GM12878 (cell line): ENCODE measurements around the gene ATL3. TPM values are rescaled to one million over a fixed set of nuclear protein-coding genes. Genes with fewer than 3 reads are reported as not detected.

Source experiments
- ASH2L ChIP-seq: fragments of 300-600, 200-600 bp; sonication (generic); IDR thresholded peaks from 2 replicates; pipeline ENCODE4 v1.6.1; 2017; ENCODE audit warnings: low read depth, mild to moderate bottlenecking, borderline replicate concordance
- ATF7 ChIP-seq: fragments of 450-650 bp; IDR thresholded peaks from 2 replicates; pipeline ENCODE4 v1.6.1; 2016; ENCODE audit warnings: low read depth, mild to moderate bottlenecking
- BCL11A ChIP-seq: IDR thresholded peaks from 2 replicates; pipeline ENCODE4 v1.6.1; 2011; ENCODE audit warnings: low read depth, low read length
- EED ChIP-seq: sonication (generic); IDR thresholded peaks from 2 replicates; pipeline ENCODE4 v1.6.1; 2016; ENCODE audit warnings: antibody characterized with exemption, low read depth
- EGR1 ChIP-seq, 2 experiments: IDR thresholded peaks; 1 replicate in 1 of 2; 2 replicates in 1 of 2; pipeline ENCODE4 v1.6.1; 2011 to 2012; ENCODE audit warnings: low read depth in 2 of 2, low read length in 2 of 2, borderline replicate concordance in 1 of 2, mild to moderate bottlenecking in 1 of 2, moderate library complexity in 1 of 2
- ESRRA ChIP-seq: IDR thresholded peaks from 2 replicates; pipeline ENCODE4 v1.6.1; 2012; ENCODE audit warnings: mild to moderate bottlenecking, low read length, improper control_type of control experiment
- EZH2 ChIP-seq: IDR thresholded peaks from 2 replicates; pipeline ENCODE4 v1.6.1; 2012; ENCODE audit warnings: low read depth, mild to moderate bottlenecking, control low read depth, inconsistent platforms, low read length, borderline replicate concordance; ENCODE audit not compliant: control insufficient read depth
- GABPA ChIP-seq: IDR thresholded peaks from 2 replicates; pipeline ENCODE4 v1.6.1; 2014; ENCODE audit warnings: antibody characterized with exemption, low read depth, mild to moderate bottlenecking, inconsistent platforms
- KLF5 ChIP-seq: fragments of 450-650 bp; IDR thresholded peaks from 2 replicates; pipeline ENCODE4 v1.6.1; 2014; ENCODE audit warnings: mild to moderate bottlenecking; ENCODE audit not compliant: partially characterized antibody
- MXI1 ChIP-seq: fragments of 150-350 bp; IDR thresholded peaks from 2 replicates; pipeline ENCODE4 v1.6.1; 2011; ENCODE audit warnings: low read depth, mild to moderate bottlenecking, inconsistent platforms, low read length, improper control_type of control experiment
- NFIC ChIP-seq: IDR thresholded peaks from 2 replicates; pipeline ENCODE4 v1.6.1; 2012; ENCODE audit warnings: low read depth, mild to moderate bottlenecking, inconsistent platforms, low read length, moderate library complexity
- PAX8 ChIP-seq: fragments of 450-650 bp; IDR thresholded peaks from 2 replicates; pipeline ENCODE4 v1.6.1; 2017; ENCODE audit warnings: mild to moderate bottlenecking, moderate library complexity
- POLR2AphosphoS5 ChIP-seq: IDR thresholded peaks from 2 replicates; pipeline ENCODE4 v1.6.1; 2011; ENCODE audit warnings: mild to moderate bottlenecking, low read length, inconsistent platforms
- RAD51 ChIP-seq: fragments of 450-650 bp; IDR thresholded peaks from 2 replicates; pipeline ENCODE4 v1.6.1; 2016; ENCODE audit warnings: moderate library complexity, mild to moderate bottlenecking, inconsistent platforms
- RBBP5 ChIP-seq: fragments of 200-600 bp; sonication (generic); conservative IDR thresholded peaks from 2 replicates; pipeline ENCODE4 v1.6.1; 2016
- TBL1XR1 ChIP-seq: IDR thresholded peaks from 2 replicates; pipeline ENCODE4 v1.6.1; 2012; ENCODE audit warnings: low read depth, low read length, improper control_type of control experiment
- TCF3 ChIP-seq: IDR thresholded peaks from 2 replicates; pipeline ENCODE4 v1.6.1; 2012; ENCODE audit warnings: low read depth, mild to moderate bottlenecking, low read length, borderline replicate concordance; ENCODE audit not compliant: insufficient read depth
- ZBTB33 ChIP-seq: fragments of 450-650 bp; IDR thresholded peaks from 2 replicates; pipeline ENCODE4 v1.6.1; 2017; ENCODE audit warnings: mild to moderate bottlenecking
- ZNF592 ChIP-seq: fragments of 450-650 bp; IDR thresholded peaks from 2 replicates; pipeline ENCODE4 v1.6.1; 2017; ENCODE audit warnings: mild to moderate bottlenecking, moderate library complexity
- ZNF687 ChIP-seq: fragments of 450-650 bp; IDR thresholded peaks from 2 replicates; pipeline ENCODE4 v1.6.1; 2017; ENCODE audit warnings: mild to moderate bottlenecking, moderate library complexity
- polyA plus RNA-seq, 11 experiments: library from polyadenylated mRNA; depleted of rRNA in 4 of 11; unstranded in 6 of 11; stranded (reverse) in 5 of 11; fragments of >200 nt; fragmentation: Nextera tagmentation in 4 of 11; fragmentation: Illumina TruSeq in 1 of 11; extraction: Ambion mirVana in 4 of 11; extraction: Trizol in 1 of 11; gene quantifications; 1 replicate in 1 of 11; 2 replicates in 10 of 11; pipeline versions ENCODE4 v1.2.1 to v1.2.3, GENCODE V29; 2011 to 2016; ENCODE audit warnings: inconsistent platforms in 2 of 11, missing spikeins in 2 of 11, low read depth in 1 of 11
- total RNA-seq, 4 experiments: library from RNA; depleted of rRNA in 3 of 4; stranded (reverse); fragments of >200 nt in 3 of 4; fragmentation: Illumina TruSeq in 1 of 4; extraction: Trizol in 1 of 4; gene quantifications; 2 replicates each; pipeline versions ENCODE4 v1.2.1 to v1.2.3, GENCODE V29; 2013 to 2021

The ATL3 gene
- total and polyA plus RNA-seq, 10 of the 15 experiments (the other 5 are each of a cell fraction or from before 2014, with no cell fraction given): 12.0 to 36.0 (median 21.5) TPM

GRCh38 chr11:63671322-63672155 lies at the start of gene ATL3 (continued):
- TF ChIP-seq ZNF592 (no peak), ASH2L (0 out of 2 replicates have a peak, but pooled peaks have one; percentile 28), PAX8 (no peak), POLR2AphosphoS5 (peak; percentile 73), EED (no peak), MXI1 (peak; percentile 83), RAD51 (no peak), NFIC (no peak), TCF3 (no peak; the same call in 1 of the 2 replicates), BCL11A (no peak), ATF7 (no peak), KLF5 (peak; percentile 90), TBL1XR1 (no peak), EZH2 (no peak), RBBP5 (no peak), GABPA (no peak), EGR1 (IDR thresholded peaks at IDR 0.05; ENCODE audit: borderline replicate concordance in 1 of 2, low read depth in 2 of 2, low read length in 2 of 2) (no peak), ESRRA (no peak), ZBTB33 (no peak), ZNF687 (peak; percentile 97)
